ENCODE data around the gene TSPAN18. TPM values are rescaled to one million over a fixed set of nuclear protein-coding genes. Genes with fewer than 3 reads are reported as not detected.

TSPAN18 gene
- total RNA-seq, 1 experiment from 2014 or later, result 18.3 TPM

GRCh38 chr11:44781655-44782054, 54.9 kb downstream of the TSPAN18 start:
- POLR2A ChIA-PET, result no interaction called here
- H3K9ac ChIP-seq (ENCODE audit: low read length), result no peak overlapping the region
- TF ChIP-seq YY1 (IDR thresholded peaks at IDR 0.05; ENCODE audit: extremely low read depth, insufficient replicate concordance, low read depth, low read length) (no peak), ATF3 (IDR thresholded peaks at IDR 0.05) (no peak), SP1 (IDR thresholded peaks at IDR 0.05; ENCODE audit: low read depth) (no peak), POLR2AphosphoS5 (IDR thresholded peaks at IDR 0.05; ENCODE audit: low read depth, low read length) (no peak), CBX3 (IDR thresholded peaks at IDR 0.05; ENCODE audit: low read depth) (no peak), ZFX (IDR thresholded peaks at IDR 0.05) (no peak), CEBPB (IDR thresholded peaks at IDR 0.05; ENCODE audit: low read depth) (no peak), EGR1 (IDR thresholded peaks at IDR 0.05; ENCODE audit: low read depth) (no peak), REST (IDR thresholded peaks at IDR 0.05; ENCODE audit: low read depth) (no peak), JUND (IDR thresholded peaks at IDR 0.05) (no peak), EZH2 (IDR thresholded peaks at IDR 0.05) (no peak), RAD21 (IDR thresholded peaks at IDR 0.05; ENCODE audit: low read depth) (no peak), SIN3A (IDR thresholded peaks at IDR 0.05; ENCODE audit: low read depth) (no peak), ELF1 (IDR thresholded peaks at IDR 0.05; ENCODE audit: borderline replicate concordance, low read depth) (no peak), EZH2phosphoT487 (IDR thresholded peaks at IDR 0.05; ENCODE audit: borderline replicate concordance) (no peak), ZBTB33 (IDR thresholded peaks at IDR 0.05; ENCODE audit: extremely low read depth, insufficient replicate concordance, low read length) (no peak), CTCF (IDR thresholded peaks at IDR 0.05 in 2 of 3, conservative IDR thresholded peaks at IDR 0.05 in 1 of 3; ENCODE audit: borderline replicate concordance in 1 of 3, insufficient read depth in 1 of 3, low read depth in 2 of 3, low read length in 2 of 3) (no peak), MAX (IDR thresholded peaks at IDR 0.05) (no peak)
- no peaks in the 10 kb centered on the region for H3K9me3 ChIP-seq (ENCODE audit: control insufficient read depth in 1 of 2, insufficient read depth in 1 of 2, low read depth in 1 of 2, low read length in 2 of 2)
- H3K4me3 ChIP-seq (replicated peaks in 1 of 2; ENCODE audit: low read depth in 1 of 2, low read length in 2 of 2), result no peak overlapping the region
- ATAC-seq (no peak), DNase-seq (ENCODE audit: low read depth, low spot score) (no peak)
- H3K9me2 ChIP-seq (ENCODE audit: insufficient read depth), result no peaks in the 10 kb centered on the region
- H3K27me3 ChIP-seq (ENCODE audit: insufficient read depth, low read length), result no peaks in the 10 kb centered on the region
- H4K20me1 ChIP-seq (ENCODE audit: insufficient read depth), result no peaks in the 10 kb centered on the region
- no TSS peak for BruUV-seq (replicated peaks)
- no peaks in the 10 kb centered on the region for H3K4me1 ChIP-seq (ENCODE audit: control insufficient read depth in 1 of 2, insufficient read depth in 2 of 2, low read length in 2 of 2)
- H3K79me2 ChIP-seq (ENCODE audit: insufficient read depth, low read length), result no peaks in the 10 kb centered on the region
- CTCF ChIA-PET, result interaction anchor here (1.7 kb wide), 1 partner anchor 21 kb away, joined by 3 read pairs; no protein-coding TSS in a partner anchor
- RAD21 ChIA-PET (ENCODE audit: low non-redundant PET in 1 of 2, low total read pairs in 2 of 2, uncharacterized antibody in 2 of 2, unreplicated experiment in 2 of 2), result no interaction called here
- H3K27ac ChIP-seq (ENCODE audit: low read depth, low read length), result no peak overlapping the region
- intact Hi-C loops (cut with micrococcal nuclease), result no loop called here
- H3K4me2 ChIP-seq (ENCODE audit: low read length), result no peak overlapping the region
- H2AFZ ChIP-seq (ENCODE audit: low read depth, low read length, poor library complexity, severe bottlenecking), result no peak overlapping the region
- no peaks in the 10 kb centered on the region for H3K36me3 ChIP-seq (ENCODE audit: control insufficient read depth in 1 of 2, insufficient read depth in 2 of 2, low read length in 2 of 2)

Measured in HCT116 (cell line).